K562 (cell line): ENCODE results near the gene LAMA4. TPM values are rescaled to one million over a fixed set of nuclear protein-coding genes. Genes with fewer than 3 reads are reported as not detected.

ENCODE experiments used
- ATAC-seq: fragments of 200-7000 bp; cut with Tn5 transposase; 3 replicates; pipeline ENCODE4 v1.9.1; 2020; ENCODE audit warnings: moderate library complexity
- BruUV-seq: library from RNA; stranded (reverse); fragments of 400-500 nt; replicated peaks from 2 replicates; lab custom pipeline; 2021; lab: Mats Ljungman, UMichigan
- CTCF ChIA-PET: fragments of 300-600 bp; formaldehyde crosslinking; extraction: SDS; loops from one replicate; lab custom pipeline; 2021; ENCODE audit warnings: low intra/inter-chr PET ratio; lab: Yijun Ruan, JAX
- POLR2A ChIA-PET: fragments of 300-600, 350-650 bp; sonication (Branson Sonifier 250); formaldehyde crosslinking; extraction: SDS; loops from one replicate; lab custom pipeline; 2021; ENCODE audit warnings: antibody characterized with exemption, inconsistent platforms; lab: Yijun Ruan, JAX
- DNase-seq, 4 experiments: peaks; one replicate each; pipeline versions ENCODE4 v3.0.0 to v3.0.0-alpha.2; 2011 to 2018; ENCODE audit warnings: low spot score in 3 of 4, mixed read lengths in 3 of 4; ENCODE audit errors: extremely low read depth in 1 of 4
- FAIRE-seq: peaks from 2 replicates; lab custom pipeline; 2011; peaks lifted over from hg19 to GRCh38; lab: Jason Lieb, UNC
- H2AFZ ChIP-seq: 2 replicates; pipeline ENCODE4 v1.6.0; 2011; ENCODE audit warnings: low read depth, low read length, control low read depth, inconsistent platforms
- H3K27ac ChIP-seq: fragments of 200-600 bp; 3 replicates; pipeline ENCODE4 v1.8.0; 2011; ENCODE audit warnings: low read depth, mild to moderate bottlenecking, control low read depth, inconsistent platforms, low read length, moderate library complexity, mixed read lengths; ENCODE audit errors: extremely low read depth
- H3K27me3 ChIP-seq, 2 experiments: fragments of 300-600 bp in 1 of 2; 2 replicates in 1 of 2; 3 replicates in 1 of 2; pipeline versions ENCODE4 v1.6.0 to v1.8.0; 2011; ENCODE audit warnings: inconsistent platforms in 2 of 2, low read length in 2 of 2, mild to moderate bottlenecking in 1 of 2, mixed read lengths in 1 of 2, moderate library complexity in 1 of 2; ENCODE audit not compliant: control insufficient read depth in 2 of 2, insufficient read depth in 2 of 2
- H3K36me3 ChIP-seq: fragments of 300-600 bp; 3 replicates; pipeline ENCODE4 v1.8.0; 2011; ENCODE audit warnings: mild to moderate bottlenecking, low read length, inconsistent platforms; ENCODE audit not compliant: control insufficient read depth, insufficient read depth
- H3K4me1 ChIP-seq, 2 experiments: fragments of 200-600 bp in 1 of 2; replicated peaks in 1 of 2; 2 replicates in 1 of 2; 3 replicates in 1 of 2; pipeline versions ENCODE4 v1.5.1 to v1.8.0; 2011; ENCODE audit warnings: inconsistent platforms in 2 of 2, low read length in 2 of 2, mild to moderate bottlenecking in 1 of 2, mixed read lengths in 1 of 2, moderate library complexity in 1 of 2; ENCODE audit not compliant: control insufficient read depth in 2 of 2, insufficient read depth in 2 of 2
- H3K4me2 ChIP-seq: 2 replicates; pipeline ENCODE4 v1.6.1; 2011; ENCODE audit warnings: low read length, control low read depth, inconsistent platforms, mixed read lengths; ENCODE audit not compliant: insufficient read depth
- H3K4me3 ChIP-seq: fragments of 200-600 bp; sonication (generic), shearing (Covaris generic); 2 replicates; pipeline ENCODE4 v1.5.1; 2016; ENCODE audit warnings: control low read depth, inconsistent platforms
- H3K79me2 ChIP-seq: fragments of 200-600 bp; 3 replicates; pipeline ENCODE4 v1.8.0; 2011; ENCODE audit warnings: low read length, inconsistent platforms; ENCODE audit not compliant: control insufficient read depth, insufficient read depth
- H3K9ac ChIP-seq, 2 experiments: 2 replicates each; pipeline versions ENCODE4 v1.6.0 to v1.6.1; 2011; ENCODE audit warnings: low read depth in 2 of 2, low read length in 2 of 2, control low read depth in 1 of 2, inconsistent platforms in 1 of 2, mild to moderate bottlenecking in 1 of 2, mixed read lengths in 1 of 2; ENCODE audit not compliant: insufficient read depth in 1 of 2
- H3K9me1 ChIP-seq: one replicate; pipeline ENCODE4 v1.6.0; 2011; ENCODE audit warnings: inconsistent platforms, mild to moderate bottlenecking, low read length, moderate library complexity; ENCODE audit not compliant: control insufficient read depth, insufficient read depth
- H3K9me3 ChIP-seq: replicated peaks from 2 replicates; pipeline ENCODE4 v1.5.1; 2011; ENCODE audit warnings: low read depth, low read length, inconsistent platforms; ENCODE audit not compliant: control insufficient read depth, insufficient read depth
- H4K20me1 ChIP-seq: replicated peaks from 2 replicates; pipeline ENCODE4 v1.6.1; 2011; ENCODE audit warnings: low read length, inconsistent platforms, mixed read lengths; ENCODE audit not compliant: control insufficient read depth, insufficient read depth
- DEAF1 ChIP-seq: fragments of 450-650 bp; formaldehyde crosslinking; IDR thresholded peaks from 2 replicates; pipeline ENCODE4 v1.4.0; 2020; ENCODE audit warnings: mild to moderate bottlenecking, moderate library complexity
- DPF2 ChIP-seq: fragments of 450-650 bp; IDR thresholded peaks from 2 replicates; pipeline ENCODE4 v1.6.1; 2016
- HINFP ChIP-seq: fragments of 450-650 bp; conservative IDR thresholded peaks from 2 replicates; pipeline ENCODE4 v1.6.1; 2016; ENCODE audit warnings: missing genetic modification characterization, low read depth, mild to moderate bottlenecking, control low read depth, missing compliant biosample characterization
- ID3 ChIP-seq, 2 experiments: fragments of 250-450 bp in 1 of 2; fragments of 450-650 bp in 1 of 2; sonication (Bioruptor Pico) in 1 of 2; IDR thresholded peaks; 2 replicates each; pipeline versions ENCODE4 v1.6.1 to v1.8.0; 2016 to 2021; ENCODE audit warnings: mild to moderate bottlenecking in 2 of 2, moderate library complexity in 2 of 2, missing compliant biosample characterization in 1 of 2, missing genetic modification characterization in 1 of 2
- MBD2 ChIP-seq: sonication (generic); IDR thresholded peaks from 2 replicates; pipeline ENCODE4 v1.6.1; 2016; ENCODE audit warnings: low read depth, borderline replicate concordance
- MED1 ChIP-seq: sonication (generic); formaldehyde crosslinking; IDR thresholded peaks from 2 replicates; pipeline ENCODE4 v1.8.1; 2023; ENCODE audit warnings: missing genetic modification reagents, borderline replicate concordance
- PHTF2 ChIP-seq: fragments of 250-450 bp; sonication (Bioruptor Pico); IDR thresholded peaks from 2 replicates; pipeline ENCODE4 v1.5.0; 2021; ENCODE audit warnings: mild to moderate bottlenecking
- PPARD ChIP-seq: fragments of 250-450 bp; sonication (Bioruptor Pico); IDR thresholded peaks from 2 replicates; pipeline ENCODE4 v1.8.0; 2022; ENCODE audit warnings: inconsistent platforms, mild to moderate bottlenecking, moderate library complexity
- ZNF121 ChIP-seq: sonication (generic); formaldehyde crosslinking; conservative IDR thresholded peaks from 2 replicates; pipeline ENCODE4 v1.8.0; 2022; ENCODE audit warnings: missing genetic modification reagents
- ZNF274 ChIP-seq: IDR thresholded peaks from 2 replicates; pipeline ENCODE4 v1.6.1; 2011; ENCODE audit warnings: low read depth, mild to moderate bottlenecking, low read length, moderate library complexity, borderline replicate concordance
- in situ Hi-C: fragments of 300-500 bp; cut with MboI; formaldehyde crosslinking; loops from 4 replicates; pipeline ENCODE4 v1.15.0; 2018; ENCODE audit warnings: inconsistent platforms, mixed read lengths
- intact Hi-C: fragments of 100-400 bp; cut with micrococcal nuclease; formaldehyde crosslinking; loops from 2 replicates; pipeline ENCODE4 v1.14.2; 2022
- polyA plus RNA-seq, 8 experiments: library from polyadenylated mRNA; depleted of rRNA in 4 of 8; stranded (reverse) in 5 of 8; unstranded in 3 of 8; fragments of >200 nt; fragmentation: Nextera tagmentation in 2 of 8; fragmentation: Illumina TruSeq in 1 of 8; extraction: Ambion mirVana in 2 of 8; extraction: Trizol in 1 of 8; gene quantifications; 2 replicates each; pipeline versions ENCODE4 v1.2.1 to v1.2.3, GENCODE V29; 2011 to 2014; ENCODE audit warnings: inconsistent platforms in 1 of 8, missing spikeins in 1 of 8
- total RNA-seq, 7 experiments: library from RNA; depleted of rRNA in 6 of 7; stranded (reverse); fragments of >200 nt in 6 of 7; fragmentation: Illumina TruSeq in 2 of 7; extraction: Trizol in 2 of 7; gene quantifications; 2 replicates each; pipeline versions ENCODE4 v1.2.1 to v1.2.3, GENCODE V29; 2011 to 2021; ENCODE audit warnings: low replicate concordance in 1 of 7
- TF ChIP-seq, protein P1 (sequence below): fragments of 200-800 bp; sonication (Bioruptor generic); IDR thresholded peaks from 2 replicates; pipeline ENCODE4 v1.6.1; 2017; ENCODE audit warnings: missing genetic modification characterization, missing compliant biosample characterization
- TF ChIP-seq, protein P2 (sequence below): fragments of 250-450 bp; sonication (Bioruptor Pico); IDR thresholded peaks from 2 replicates; pipeline ENCODE4 v1.8.0; 2021; ENCODE audit warnings: moderate library complexity, mild to moderate bottlenecking, inconsistent platforms

Gene LAMA4
- total and polyA plus RNA-seq, 9 of the 15 experiments (the other 6 are each of a cell fraction or from before 2014, with no cell fraction given), result 0.05 to 2.9 (median 0.51) TPM

- POLR2A ChIA-PET, result no interaction called here
- H3K36me3 ChIP-seq, result no peaks in the 10 kb centered on the region
- no peaks in the 10 kb centered on the region for H3K4me1 ChIP-seq
- H3K27me3 ChIP-seq, result no peaks in the 10 kb centered on the region
- no peaks in the 10 kb centered on the region for H3K9me3 ChIP-seq
- no peak overlapping the region for H3K4me3 ChIP-seq
- H3K4me2 ChIP-seq, result no peak overlapping the region
- no peaks in the 10 kb centered on the region for H3K9me1 ChIP-seq
- CTCF ChIA-PET, result interaction anchor here (0.6 kb wide), 1 partner anchor 43 kb away, joined by 3 read pairs; no protein-coding TSS in a partner anchor
- no peaks in the 10 kb centered on the region for H3K79me2 ChIP-seq
- H3K27ac ChIP-seq, result no peak overlapping the region
- FAIRE-seq (no peak), ATAC-seq (no peak), DNase-seq (no peak)
- H3K9ac ChIP-seq, result no peak overlapping the region
- intact Hi-C loops (no loop called here), in situ Hi-C loops (no loop called here)
- H4K20me1 ChIP-seq, result no peaks in the 10 kb centered on the region
- no peak overlapping the region for H2AFZ ChIP-seq
- no TSS peak for BruUV-seq
- TF ChIP-seq MED1 (CRISPR knock-in tag) (no peak), ZNF121 (CRISPR knock-in tag) (no peak), PHTF2 (CRISPR knock-in tag) (no peak), MBD2 (no peak), ZNF274 (no peak), ID3 (CRISPR knock-in tag; IDR thresholded peaks at IDR 0.05) (no peak), ID3 (tag; IDR thresholded peaks at IDR 0.05) (no peak), DPF2 (no peak), HINFP (tag) (no peak), DEAF1 (CRISPR knock-in tag) (no peak), PPARD (CRISPR knock-in tag) (no peak)
- TF ChIP-seq, protein P1, sequence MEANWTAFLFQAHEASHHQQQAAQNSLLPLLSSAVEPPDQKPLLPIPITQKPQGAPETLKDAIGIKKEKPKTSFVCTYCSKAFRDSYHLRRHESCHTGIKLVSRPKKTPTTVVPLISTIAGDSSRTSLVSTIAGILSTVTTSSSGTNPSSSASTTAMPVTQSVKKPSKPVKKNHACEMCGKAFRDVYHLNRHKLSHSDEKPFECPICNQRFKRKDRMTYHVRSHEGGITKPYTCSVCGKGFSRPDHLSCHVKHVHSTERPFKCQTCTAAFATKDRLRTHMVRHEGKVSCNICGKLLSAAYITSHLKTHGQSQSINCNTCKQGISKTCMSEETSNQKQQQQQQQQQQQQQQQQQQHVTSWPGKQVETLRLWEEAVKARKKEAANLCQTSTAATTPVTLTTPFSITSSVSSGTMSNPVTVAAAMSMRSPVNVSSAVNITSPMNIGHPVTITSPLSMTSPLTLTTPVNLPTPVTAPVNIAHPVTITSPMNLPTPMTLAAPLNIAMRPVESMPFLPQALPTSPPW (CRISPR knock-in tag), result no peak
- TF ChIP-seq, protein P2, sequence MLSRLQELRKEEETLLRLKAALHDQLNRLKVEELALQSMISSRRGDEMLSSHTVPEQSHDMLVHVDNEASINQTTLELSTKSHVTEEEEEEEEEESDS (CRISPR knock-in tag), result no peak
Measured at GRCh38 chr6:112206110-112206458, 48.3 kb downstream of the LAMA4 start.
